DOHH2 (cell line): Measurements from ENCODE around the gene MIGA2.

Experiments
- CTCF ChIP-seq: fragments of 200-600 bp; sonication (generic); IDR thresholded peaks from one replicate; pipeline ENCODE4 v1.5.1; 2014; ENCODE audit warnings: antibody characterized with exemption, mild to moderate bottlenecking, low read depth, low read length; ENCODE audit not compliant: poor library complexity, severe bottlenecking
- EZH2phosphoT487 ChIP-seq: fragments of 200-600 bp; sonication (generic); IDR thresholded peaks from 2 replicates; pipeline ENCODE4 v1.6.1; 2017; ENCODE audit warnings: borderline replicate concordance, mild to moderate bottlenecking, antibody characterized with exemption, low read length, moderate library complexity, mixed read lengths

DNA sequence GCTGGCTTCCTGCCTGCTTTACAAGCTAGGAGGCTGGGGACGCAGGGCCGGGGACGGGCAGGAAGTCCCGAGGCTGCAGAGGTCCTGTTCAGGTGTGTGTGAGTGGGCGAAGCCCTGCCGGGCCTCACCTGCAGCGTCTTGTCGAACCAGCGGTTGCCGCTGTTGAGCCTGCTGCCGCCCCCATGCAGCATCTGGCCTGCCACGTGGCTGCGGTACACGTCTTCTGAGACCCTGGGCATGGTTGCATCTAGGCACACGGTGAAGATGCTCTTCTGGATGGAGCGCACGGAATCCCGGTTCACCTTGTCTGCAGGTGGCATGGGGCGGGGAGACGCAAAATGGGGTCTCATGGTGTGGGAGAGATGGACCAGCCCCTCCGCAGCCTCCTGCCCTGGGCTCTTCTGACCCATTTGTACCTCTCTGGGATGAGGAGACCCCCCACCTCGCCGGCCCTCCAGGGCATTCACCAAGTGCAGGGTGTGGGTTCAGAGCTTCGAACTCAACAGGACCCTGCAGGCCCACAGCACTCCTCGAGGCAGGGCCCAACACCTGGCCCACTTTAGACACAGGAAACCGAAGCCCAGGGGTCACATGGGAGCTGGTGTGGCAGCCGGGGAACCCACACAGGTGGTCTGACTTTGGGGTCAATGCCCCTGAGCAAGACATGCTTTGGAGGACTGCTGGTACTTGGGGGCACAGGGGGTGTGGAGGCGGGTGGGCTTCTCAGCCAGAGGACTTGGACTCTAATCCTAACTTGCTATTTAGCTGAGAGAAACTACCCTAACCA is 64.2 kb downstream of the MIGA2 start:
- TF ChIP-seq CTCF (no peak), EZH2phosphoT487 (no peak)
